Breast epithelium (tissue), 3 donors: ENCODE results near the gene IL32.

Experiments used
- CTCF ChIP-seq, 3 donors: fragments of 450-650 bp; IDR thresholded peaks; one replicate each; pipeline ENCODE4 v1.5.1; 2016 to 2017; ENCODE audit warnings: antibody characterized with exemption in 3 of 3, mild to moderate bottlenecking in 3 of 3, moderate library complexity in 3 of 3
- POLR2A ChIP-seq: fragments of 450-650 bp; IDR thresholded peaks from one replicate; pipeline ENCODE4 v1.6.1; 2016; ENCODE audit warnings: antibody characterized with exemption, mild to moderate bottlenecking, moderate library complexity
- POLR2AphosphoS5 ChIP-seq, 3 donors: sonication (generic); formaldehyde crosslinking; IDR thresholded peaks; one replicate each; pipeline ENCODE4 v1.6.1; 2017; ENCODE audit warnings: antibody characterized with exemption in 3 of 3

- TF ChIP-seq POLR2AphosphoS5 (IDR thresholded peaks at IDR 0.05) (no peak), CTCF (IDR thresholded peaks at IDR 0.05) (no peak), POLR2A (no peak)
Measured at GRCh38 chr16:3115003-3115402, 49.6 kb downstream of the IL32 start.
